DND-41 (cell line): ENCODE results near the gene CDHR1.

Experiments used
- ATAC-seq: fragments of 200-7000 bp; cut with Tn5 transposase; 3 replicates; pipeline ENCODE4 v1.9.1; 2021; ENCODE audit warnings: low read depth; ENCODE audit not compliant: insufficient read depth
- DNase-seq: peaks from one replicate; pipeline ENCODE4 v3.0.0-alpha.2; 2020
- H2AFZ ChIP-seq: 2 replicates; pipeline ENCODE4 v1.6.0; 2012; ENCODE audit warnings: low read depth, low read length
- H3K27ac ChIP-seq: 2 replicates; pipeline ENCODE4 v1.5.1; 2012; ENCODE audit warnings: low read length, inconsistent platforms
- H3K27me3 ChIP-seq: fragments of 200-600 bp; sonication (generic); 2 replicates; pipeline ENCODE4 v1.6.0; 2012; ENCODE audit warnings: low read length, mild to moderate bottlenecking, inconsistent platforms; ENCODE audit not compliant: insufficient read depth, poor library complexity
- H3K36me3 ChIP-seq: 2 replicates; pipeline ENCODE4 v1.5.1; 2012; ENCODE audit warnings: low read length, inconsistent platforms; ENCODE audit not compliant: insufficient read depth
- H3K4me1 ChIP-seq: 2 replicates; pipeline ENCODE4 v1.5.1; 2012; ENCODE audit warnings: mild to moderate bottlenecking, low read length; ENCODE audit not compliant: insufficient read depth
- H3K4me2 ChIP-seq: 2 replicates; pipeline ENCODE4 v1.6.0; 2012; ENCODE audit warnings: mild to moderate bottlenecking, moderate library complexity, low read length, inconsistent platforms; ENCODE audit not compliant: insufficient read depth
- H3K4me3 ChIP-seq, 2 experiments: fragments of 200-600 bp in 1 of 2; shearing (Covaris generic) in 1 of 2; 2 replicates each; pipeline ENCODE4 v1.5.1; 2012 to 2016; ENCODE audit warnings: inconsistent platforms in 2 of 2, low read length in 2 of 2, mild to moderate bottlenecking in 2 of 2, low read depth in 1 of 2, moderate library complexity in 1 of 2
- H3K79me2 ChIP-seq: 2 replicates; pipeline ENCODE4 v1.6.0; 2012; ENCODE audit warnings: low read length, inconsistent platforms; ENCODE audit not compliant: insufficient read depth
- H3K9ac ChIP-seq: 2 replicates; pipeline ENCODE4 v1.6.0; 2012; ENCODE audit warnings: low read depth, mild to moderate bottlenecking, inconsistent platforms, low read length, moderate library complexity
- H3K9me3 ChIP-seq: 2 replicates; pipeline ENCODE4 v1.5.1; 2012; ENCODE audit warnings: low read length, moderate library complexity, mild to moderate bottlenecking, inconsistent platforms; ENCODE audit not compliant: insufficient read depth, severe bottlenecking
- H4K20me1 ChIP-seq: 2 replicates; pipeline ENCODE4 v1.6.0; 2012; ENCODE audit warnings: low read length; ENCODE audit not compliant: insufficient read depth
- EZH2 ChIP-seq: IDR thresholded peaks from 3 replicates; pipeline ENCODE4 v1.6.1; 2012; ENCODE audit warnings: borderline replicate concordance, low read depth, mild to moderate bottlenecking, moderate library complexity, low read length, inconsistent platforms; ENCODE audit not compliant: severe bottlenecking
- TF ChIP-seq, protein P1 (sequence below): IDR thresholded peaks from 2 replicates; pipeline ENCODE4 v1.5.1; 2012; ENCODE audit warnings: borderline replicate concordance, low read length, moderate library complexity, mild to moderate bottlenecking; ENCODE audit not compliant: poor library complexity, severe bottlenecking; ENCODE audit errors: extremely low read depth

CDHR1 gene

GRCh38 chr10:84156768-84157167 is 37.6 kb upstream of the CDHR1 start:
- Histone ChIP-seq H4K20me1 (no peaks in the 10 kb centered on the region), H3K9me3 (no peaks in the 10 kb centered on the region), H3K36me3 (peaks cover 32% of the 10 kb centered on the region), H2AFZ (no peak overlapping the region), H3K27ac (no peak overlapping the region), H3K79me2 (no peaks in the 10 kb centered on the region), H3K4me2 (no peak overlapping the region), H3K27me3 (peaks cover 3% of the 10 kb centered on the region), H3K4me1 (no peaks in the 10 kb centered on the region), H3K9ac (no peak overlapping the region), H3K4me3 (no peak overlapping the region)
- TF ChIP-seq, protein P1, sequence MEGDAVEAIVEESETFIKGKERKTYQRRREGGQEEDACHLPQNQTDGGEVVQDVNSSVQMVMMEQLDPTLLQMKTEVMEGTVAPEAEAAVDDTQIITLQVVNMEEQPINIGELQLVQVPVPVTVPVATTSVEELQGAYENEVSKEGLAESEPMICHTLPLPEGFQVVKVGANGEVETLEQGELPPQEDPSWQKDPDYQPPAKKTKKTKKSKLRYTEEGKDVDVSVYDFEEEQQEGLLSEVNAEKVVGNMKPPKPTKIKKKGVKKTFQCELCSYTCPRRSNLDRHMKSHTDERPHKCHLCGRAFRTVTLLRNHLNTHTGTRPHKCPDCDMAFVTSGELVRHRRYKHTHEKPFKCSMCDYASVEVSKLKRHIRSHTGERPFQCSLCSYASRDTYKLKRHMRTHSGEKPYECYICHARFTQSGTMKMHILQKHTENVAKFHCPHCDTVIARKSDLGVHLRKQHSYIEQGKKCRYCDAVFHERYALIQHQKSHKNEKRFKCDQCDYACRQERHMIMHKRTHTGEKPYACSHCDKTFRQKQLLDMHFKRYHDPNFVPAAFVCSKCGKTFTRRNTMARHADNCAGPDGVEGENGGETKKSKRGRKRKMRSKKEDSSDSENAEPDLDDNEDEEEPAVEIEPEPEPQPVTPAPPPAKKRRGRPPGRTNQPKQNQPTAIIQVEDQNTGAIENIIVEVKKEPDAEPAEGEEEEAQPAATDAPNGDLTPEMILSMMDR, result no peak
- TF ChIP-seq EZH2, result no peak
- DNase-seq (peak; percentile 14), ATAC-seq (peak; percentile 77)

DNA sequence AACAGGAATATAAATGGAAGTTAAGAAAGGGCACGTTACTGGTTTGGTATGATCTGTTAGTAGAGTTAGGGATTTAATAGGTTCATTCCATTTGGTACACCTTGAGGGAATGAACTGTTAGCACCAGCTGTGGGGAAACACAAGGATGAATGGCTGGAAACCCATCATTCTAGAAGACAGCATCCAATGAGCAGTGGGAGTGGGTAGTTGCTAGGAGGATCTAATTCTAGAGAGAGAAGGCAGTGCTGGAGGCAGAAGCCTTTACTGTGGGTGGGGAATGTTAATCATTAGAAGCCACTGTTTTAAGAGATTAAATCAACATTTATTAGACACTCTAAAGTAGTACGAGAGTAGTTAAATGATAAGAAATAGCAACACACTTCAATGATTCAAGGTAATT is 36.3 kb upstream of the CDHR1 start:
- peaks cover 19% of the 10 kb centered on the region for H3K36me3 ChIP-seq
- no peak for DNase-seq
- H2AFZ ChIP-seq, result no peak overlapping the region
- no peaks in the 10 kb centered on the region for H3K4me1 ChIP-seq
- H3K27ac ChIP-seq, result no peak overlapping the region
- no peak for TF ChIP-seq EZH2
- TF ChIP-seq, protein P1, result no peak
- no peaks in the 10 kb centered on the region for H4K20me1 ChIP-seq
- peaks cover 3% of the 10 kb centered on the region for H3K27me3 ChIP-seq
- H3K4me2 ChIP-seq, result no peak overlapping the region
- H3K9ac ChIP-seq, result no peak overlapping the region
- ATAC-seq, result no peak; the same call in 2 of the 3 replicates
- H3K4me3 ChIP-seq, result no peak overlapping the region
- no peaks in the 10 kb centered on the region for H3K79me2 ChIP-seq
- H3K9me3 ChIP-seq, result no peaks in the 10 kb centered on the region

- Histone ChIP-seq H3K79me2 (no peaks in the 10 kb centered on the region), H3K4me1 (no peaks in the 10 kb centered on the region), H4K20me1 (no peaks in the 10 kb centered on the region), H3K27ac (no peak overlapping the region), H2AFZ (no peak overlapping the region), H3K27me3 (peaks cover 4% of the 10 kb centered on the region), H3K36me3 (peaks cover 14% of the 10 kb centered on the region), H3K9me3 (no peaks in the 10 kb centered on the region), H3K4me2 (no peak overlapping the region), H3K9ac (no peak overlapping the region), H3K4me3 (no peak overlapping the region)
- TF ChIP-seq, protein P1, result no peak
- TF ChIP-seq EZH2, result no peak
- DNase-seq (no peak), ATAC-seq (no peak)
These were observed 35.8 kb upstream of the CDHR1 start for GRCh38 chr10:84158550-84158949.
